Activated T-cell treated with anti-CD3 and anti-CD28 coated beads, Interleukin-2, amount 50 U/mL, for 48 hours (primary cell): ENCODE results near the gene UGT1A5.

Source experiments
- DNase-seq, 2 experiments: peaks; one replicate each; pipeline ENCODE4 v3.0.0-alpha.2; 2020

UGT1A5 gene

GRCh38 chr2:233791151-233791882 is 78.6 kb downstream of the UGT1A5 start:
- DNase-seq, result no peak

GRCh38 chr2:233791883-233792329 is 79.2 kb downstream of the UGT1A5 start:
- no peak for DNase-seq

GRCh38 chr2:233792720-233793119 is 80.0 kb downstream of the UGT1A5 start:
- DNase-seq, result no peak

- no peak for DNase-seq
Observed at GRCh38 chr2:233793465-233794127, 80.9 kb downstream of the UGT1A5 start.

- DNase-seq, result no peak
Observed at GRCh38 chr2:233794128-233794658, 81.5 kb downstream of the UGT1A5 start.

- peak in 1 of 2 experiments; percentile 5 for DNase-seq
Observed at GRCh38 chr2:233795735-233796171, 83.0 kb downstream of the UGT1A5 start.

- DNase-seq, result no peak
Observed at GRCh38 chr2:233796254-233796653, 83.5 kb downstream of the UGT1A5 start.

- peak; percentile 5 to 9 for DNase-seq
Observed at GRCh38 chr2:233798335-233799086, 85.8 kb downstream of the UGT1A5 start.

- peak; percentile 5 to 10 for DNase-seq
Observed at GRCh38 chr2:233799087-233799665, 86.5 kb downstream of the UGT1A5 start.

GRCh38 chr2:233799716-233800115 is 87.0 kb downstream of the UGT1A5 start:
- no peak for DNase-seq

- DNase-seq, result peak; percentile 7
Observed at GRCh38 chr2:233800208-233800607, 87.5 kb downstream of the UGT1A5 start.

- peak; percentile 17 to 32 for DNase-seq
Observed at GRCh38 chr2:233801357-233802131, 88.8 kb downstream of the UGT1A5 start.

- DNase-seq, result peak in 1 of 2 experiments; percentile 2
Observed at GRCh38 chr2:233802132-233802815, 89.6 kb downstream of the UGT1A5 start.

- peak in 1 of 2 experiments; percentile 1 for DNase-seq
Observed at GRCh38 chr2:233803292-233803911, 90.7 kb downstream of the UGT1A5 start.

- DNase-seq, result peak in 1 of 2 experiments; percentile 7
Observed at GRCh38 chr2:233803994-233804393, 91.3 kb downstream of the UGT1A5 start.

- DNase-seq, result peak in 1 of 2 experiments; percentile 8
Observed at GRCh38 chr2:233807215-233807865, 94.6 kb downstream of the UGT1A5 start.

- DNase-seq, result no peak
Observed at GRCh38 chr2:233807966-233808935, 95.5 kb downstream of the UGT1A5 start.

- DNase-seq, result no peak
Observed at GRCh38 chr2:233810385-233810784, 97.7 kb downstream of the UGT1A5 start.

- DNase-seq, result no peak
Observed at GRCh38 chr2:233811087-233811486, 98.4 kb downstream of the UGT1A5 start.
